ENCODE results near the gene ADGRV1.

The ADGRV1 gene

DNA sequence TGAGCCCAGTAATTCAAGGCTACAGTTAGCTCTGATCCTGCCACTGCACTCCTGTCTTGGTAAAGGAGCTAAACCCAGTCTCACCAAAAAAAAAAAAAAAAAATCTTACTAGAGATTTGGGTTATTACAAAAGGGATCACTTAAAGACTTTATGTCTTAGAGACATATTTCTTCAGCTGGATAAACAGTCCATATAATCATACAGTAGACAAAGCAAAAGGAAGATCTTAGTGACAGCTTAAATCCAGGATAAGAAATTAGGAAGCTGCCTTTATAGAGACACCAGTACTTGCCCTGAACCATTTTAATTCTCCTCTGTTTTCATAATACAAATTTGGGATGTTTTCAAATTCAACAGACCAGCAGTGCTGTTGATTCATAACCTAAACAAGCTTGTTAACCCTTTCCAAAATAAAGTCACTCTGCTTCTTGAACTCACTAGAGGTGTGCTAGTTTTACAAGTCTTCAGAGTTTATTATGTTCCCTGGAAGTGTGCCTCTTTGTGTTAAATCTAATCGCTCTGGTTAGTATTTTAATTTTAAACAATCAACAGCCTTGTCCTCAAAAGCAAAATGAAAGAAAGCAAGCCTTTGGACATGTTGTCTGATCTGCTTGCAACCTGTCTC lies 569.0 kb downstream of the ADGRV1 start:
- no peak for DNase-seq

DNA sequence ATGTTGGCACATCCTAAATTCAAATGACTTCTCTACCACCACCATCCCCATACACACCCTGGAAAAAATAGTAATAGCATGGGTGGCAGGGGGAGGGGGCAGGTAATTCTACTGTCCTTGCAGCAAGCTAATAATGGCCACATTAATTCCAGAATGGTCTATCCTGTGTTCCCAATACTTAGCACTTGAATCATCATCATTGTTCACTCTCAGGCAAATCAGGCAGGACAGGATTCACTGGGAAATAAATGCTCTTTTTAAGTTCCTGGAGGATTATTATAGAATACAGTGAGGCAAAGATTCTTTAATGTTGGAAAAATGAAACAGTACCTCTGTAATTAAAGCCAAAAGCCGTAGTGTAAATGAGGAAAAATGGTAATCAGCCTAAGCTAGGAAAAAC lies 570.0 kb downstream of the ADGRV1 start:
- no peak for DNase-seq

DNA sequence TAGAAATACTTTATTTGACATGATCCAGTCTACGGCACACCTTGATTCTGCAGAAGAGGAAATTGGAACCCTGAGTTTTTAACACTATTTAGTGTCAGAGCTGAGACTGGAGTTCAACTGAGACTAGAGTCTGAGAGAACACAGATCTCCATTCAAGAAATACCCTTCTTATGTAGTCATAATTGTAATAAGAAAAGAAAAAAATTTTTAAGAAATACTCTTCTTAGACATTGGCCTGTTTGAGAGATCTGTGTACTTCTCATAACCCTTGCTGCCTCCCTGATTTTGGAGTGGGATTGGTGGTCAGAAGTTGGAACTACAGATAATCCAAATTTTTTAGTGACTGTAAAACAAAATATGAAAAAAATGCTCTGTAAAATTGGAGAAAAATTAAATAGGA lies 571.2 kb downstream of the ADGRV1 start:
- no peak for DNase-seq

DNA sequence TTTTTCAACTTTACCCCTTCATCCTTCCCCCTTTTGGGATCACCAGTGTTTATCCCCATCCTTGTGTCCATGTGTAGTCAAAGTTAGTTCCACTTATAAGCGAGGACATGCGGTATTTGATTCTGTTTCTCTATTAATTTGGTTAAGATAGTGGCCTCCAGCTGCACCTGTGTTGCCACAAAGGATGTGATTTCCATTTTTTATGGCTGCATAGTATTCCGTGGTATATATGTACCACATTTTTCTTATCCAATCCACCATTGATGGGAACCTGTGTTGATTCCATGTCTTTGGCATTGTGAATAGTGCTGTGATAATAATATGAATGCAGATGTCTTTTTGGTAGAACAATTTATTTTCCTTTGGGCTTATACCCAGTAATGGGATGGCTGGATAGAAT lies 572.2 kb downstream of the ADGRV1 start:
- no peak for DNase-seq

DNA sequence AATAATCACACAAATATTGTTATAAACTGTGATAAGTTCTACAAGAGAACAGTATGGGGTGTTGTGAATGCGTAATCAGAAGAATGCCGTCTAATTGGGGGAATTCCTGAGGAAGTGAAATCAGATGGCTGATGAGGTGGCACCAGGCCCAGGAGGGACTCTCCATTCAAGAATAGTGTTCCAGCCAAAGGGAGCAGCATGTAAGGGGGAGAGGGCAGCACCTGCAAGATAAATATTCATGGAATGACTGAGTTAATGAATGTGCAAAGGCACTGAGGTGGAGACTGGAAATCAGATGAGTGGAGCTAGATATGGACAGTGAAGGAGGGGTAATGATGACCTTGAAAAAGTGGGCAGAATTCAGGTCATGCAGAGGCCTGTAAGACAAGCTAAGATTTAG lies 574.0 kb downstream of the ADGRV1 start:
- no peak for DNase-seq

DNA sequence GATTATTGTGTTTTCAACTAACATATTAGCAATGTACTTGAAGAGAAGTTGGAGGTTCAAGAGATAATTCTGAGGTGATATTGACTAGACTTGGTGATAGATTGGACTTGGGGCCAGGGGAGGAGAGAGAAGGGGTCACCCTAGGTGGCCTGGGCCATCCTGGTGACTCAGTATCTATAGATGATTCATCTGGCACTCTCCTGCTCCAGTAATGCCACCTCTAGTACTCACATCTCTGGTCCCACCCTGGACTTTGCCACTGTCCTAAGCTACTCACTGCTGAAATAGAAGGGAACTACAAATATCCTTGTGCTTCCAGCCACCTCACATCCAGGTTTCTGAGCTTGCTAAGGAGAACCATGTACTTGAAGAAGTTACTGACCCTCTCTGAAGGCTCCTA lies 574.6 kb downstream of the ADGRV1 start:
- no peak for DNase-seq

DNA sequence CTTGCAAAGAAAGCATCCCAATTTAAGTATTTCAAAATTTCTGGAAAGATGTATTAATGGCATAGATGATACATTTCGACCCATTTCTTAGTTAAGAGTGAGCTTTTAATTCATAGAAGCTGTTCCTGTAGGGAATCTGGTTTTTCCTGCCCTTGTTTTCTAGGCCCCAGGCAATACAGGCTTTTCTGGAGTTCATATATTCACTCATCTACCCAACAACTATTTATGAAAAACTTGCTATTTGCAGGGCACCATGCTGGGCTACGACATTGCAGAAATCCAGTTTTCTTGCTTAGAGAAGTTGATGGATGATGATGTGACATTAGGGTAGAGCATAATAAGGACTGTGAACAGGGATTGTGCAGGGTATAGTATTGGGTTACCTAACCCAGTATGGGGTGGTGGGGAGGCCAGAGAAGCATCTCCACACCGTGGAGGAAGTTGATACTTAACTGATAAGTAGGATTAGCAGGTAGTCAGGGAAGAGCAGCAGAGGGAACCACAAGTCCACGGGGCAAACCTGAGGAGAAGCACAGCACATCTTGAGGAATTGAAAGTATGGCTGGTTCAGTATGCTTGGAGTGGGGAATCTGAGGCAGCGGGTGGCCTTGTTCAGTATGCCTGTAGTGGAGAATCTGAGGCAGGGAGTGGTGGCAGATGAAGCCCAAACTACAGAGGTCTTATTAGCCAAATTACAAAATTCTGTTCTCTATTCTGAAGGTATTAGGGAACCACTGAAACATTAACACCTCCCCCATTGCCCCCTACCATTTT lies 577.1 kb downstream of the ADGRV1 start:
- DNase-seq = no peak

DNA sequence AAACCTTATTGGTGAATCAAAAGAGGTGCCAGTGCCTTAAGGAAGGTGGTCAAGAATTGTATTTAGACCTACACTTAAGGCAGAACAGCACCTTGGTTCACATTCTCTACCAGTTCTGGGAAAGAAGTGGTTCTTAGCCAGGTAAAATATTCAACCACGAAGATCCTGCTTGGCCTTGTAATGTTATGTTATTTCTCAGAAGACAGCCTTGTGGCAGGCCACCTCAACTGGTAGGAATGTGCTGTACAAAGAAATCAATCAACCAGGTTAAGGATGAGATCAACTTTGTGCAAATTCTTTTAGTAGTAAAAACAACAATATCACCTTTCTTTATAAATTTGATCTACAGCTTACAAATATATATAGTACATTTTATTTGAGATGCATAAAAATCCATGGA lies 577.7 kb downstream of the ADGRV1 start:
- DNase-seq = no peak

DNA sequence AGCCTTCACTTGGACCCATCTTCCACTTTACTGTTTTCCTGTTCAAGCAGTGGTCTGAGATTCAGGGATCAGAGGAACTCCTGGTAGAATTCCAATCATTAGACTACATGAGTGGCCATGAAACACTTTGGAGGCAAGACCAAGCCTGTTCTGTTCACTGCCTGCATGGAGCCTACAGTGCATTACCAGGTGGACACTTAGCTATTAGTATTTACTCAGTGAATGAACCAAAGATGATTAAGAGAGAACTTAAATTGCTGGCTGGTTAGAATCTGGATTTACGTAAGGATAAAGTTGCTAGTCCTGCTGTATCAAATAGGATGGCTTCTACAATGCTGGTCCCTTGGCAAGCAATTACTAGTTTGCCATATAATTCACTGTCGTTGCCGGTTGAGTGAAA lies 579.0 kb downstream of the ADGRV1 start:
- no peak for DNase-seq

DNA sequence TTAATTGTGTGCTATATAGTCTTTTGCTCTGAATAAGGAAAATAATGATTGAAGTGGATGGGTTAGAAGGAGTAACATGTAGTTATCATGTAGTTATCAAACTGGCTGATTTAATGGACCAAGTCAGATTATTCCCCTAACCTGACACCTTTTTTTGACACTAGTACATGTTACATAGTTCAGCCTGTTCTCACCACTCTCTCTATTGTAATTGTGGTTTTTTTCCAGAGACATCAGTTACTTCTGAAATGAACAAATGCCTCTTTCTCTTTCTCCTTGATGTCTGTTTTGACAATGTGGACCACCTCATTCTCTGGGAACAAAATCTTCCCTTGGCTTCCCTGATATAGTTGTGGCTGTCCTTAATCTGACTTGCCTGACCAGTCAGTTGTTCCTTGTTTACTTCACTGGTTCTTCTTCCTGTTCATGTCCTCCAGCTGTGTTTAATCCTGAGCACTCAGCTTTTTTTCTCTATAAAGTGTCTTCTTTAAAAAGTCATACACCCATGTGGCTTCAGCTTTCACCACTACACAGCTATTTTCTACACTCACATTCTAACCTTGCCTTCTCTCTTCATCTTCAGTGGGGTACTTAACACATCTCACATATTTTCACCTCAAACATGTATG lies 581.1 kb downstream of the ADGRV1 start:
- no peak for DNase-seq

DNA sequence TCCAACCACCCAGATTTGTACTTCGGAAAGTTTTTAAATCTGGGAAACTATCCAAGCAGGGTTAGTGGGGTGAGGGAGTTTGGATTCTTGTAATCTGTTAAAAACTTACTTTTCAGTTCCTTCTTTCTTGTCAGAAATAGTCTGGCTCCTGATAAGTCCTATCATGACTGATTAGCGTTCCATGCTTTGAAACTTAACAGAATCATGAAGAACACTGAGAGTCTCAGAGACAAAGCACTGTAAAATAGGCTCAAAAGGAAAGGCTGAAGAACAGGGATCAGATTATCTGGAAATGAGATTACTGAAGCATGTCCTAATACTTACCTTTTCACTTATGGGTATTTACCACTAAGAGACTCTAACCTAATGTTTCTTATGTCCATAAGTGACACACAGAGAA lies 582.1 kb downstream of the ADGRV1 start:
- no peak for DNase-seq

DNA sequence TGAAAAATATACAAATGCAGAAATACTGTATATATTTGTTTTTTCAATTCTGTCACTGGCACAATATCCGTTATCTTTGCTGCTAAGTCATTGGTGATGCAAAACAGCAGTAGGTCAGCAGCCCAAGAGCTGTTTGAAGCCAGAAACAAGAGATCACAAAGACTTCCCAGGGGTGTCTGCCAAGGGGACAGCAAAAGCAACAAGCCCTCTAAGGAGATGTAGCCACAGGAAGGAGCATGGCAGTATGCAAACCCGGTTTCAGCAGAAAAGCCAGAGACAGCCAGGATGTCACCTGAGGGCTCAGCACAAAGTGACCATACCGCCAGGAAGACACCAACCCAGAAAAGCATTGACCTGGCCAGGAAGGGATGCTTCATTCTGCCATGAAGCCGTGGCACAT lies 583.0 kb downstream of the ADGRV1 start:
- no peak for DNase-seq

DNA sequence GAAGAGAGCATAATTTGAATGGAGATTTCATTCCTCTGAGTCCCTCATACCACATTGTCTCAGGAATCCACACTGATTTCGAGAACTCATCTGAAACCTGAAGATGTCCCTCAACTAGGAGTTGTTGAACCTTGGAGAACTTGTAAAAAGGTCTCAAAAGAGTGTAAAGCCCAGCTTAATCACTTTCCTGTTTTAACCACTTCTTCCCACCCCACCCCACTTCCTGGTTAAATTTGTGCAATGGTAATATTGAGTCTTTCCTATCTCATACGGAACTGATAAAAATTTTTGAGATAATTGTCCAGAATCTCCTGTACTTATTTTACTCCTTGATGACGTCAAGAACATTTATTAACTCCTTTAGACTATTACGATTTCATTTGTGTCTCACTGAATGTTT lies 583.8 kb downstream of the ADGRV1 start:
- no peak for DNase-seq

DNA sequence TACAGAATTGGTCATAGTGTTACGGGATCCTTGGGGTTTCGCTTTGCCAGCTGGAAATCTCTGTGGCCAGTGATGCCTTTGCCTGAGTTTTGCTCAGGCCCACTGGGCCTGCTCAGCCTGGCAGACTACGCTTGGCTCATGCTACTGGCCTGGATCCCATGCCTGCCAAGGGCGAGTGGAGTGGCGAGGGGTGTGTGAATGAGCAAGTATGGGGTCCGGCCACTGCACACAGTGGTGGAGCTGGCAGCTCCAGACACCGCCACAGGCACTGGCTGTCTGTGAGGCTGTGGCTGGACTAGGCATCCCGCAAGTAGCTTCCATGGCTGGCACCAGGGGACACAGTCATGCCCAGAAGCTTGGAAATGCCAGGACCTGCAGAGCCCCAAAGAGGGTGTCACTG lies 584.2 kb downstream of the ADGRV1 start:
- no peak for DNase-seq

DNA sequence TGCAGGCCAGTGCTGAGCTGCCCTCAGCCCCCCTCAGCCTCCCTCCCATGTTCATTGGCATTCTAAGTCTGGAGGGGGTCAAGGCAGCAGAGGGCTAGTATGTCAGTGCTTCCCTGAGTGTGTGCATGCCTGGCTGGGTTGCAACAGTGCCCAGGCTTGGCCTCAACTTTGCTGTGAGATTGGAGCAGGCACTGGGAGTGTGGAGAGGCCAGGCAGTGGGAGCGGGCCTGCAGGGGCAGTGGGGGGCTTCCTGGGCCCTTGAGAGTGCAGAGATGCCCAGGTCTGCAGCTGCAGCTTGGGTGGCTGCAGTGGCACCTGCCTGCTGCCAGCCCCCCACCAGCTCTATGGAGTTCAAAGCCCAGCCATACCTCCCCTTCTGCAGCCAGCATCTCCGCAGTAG lies 585.2 kb downstream of the ADGRV1 start:
- no peak for DNase-seq

DNA sequence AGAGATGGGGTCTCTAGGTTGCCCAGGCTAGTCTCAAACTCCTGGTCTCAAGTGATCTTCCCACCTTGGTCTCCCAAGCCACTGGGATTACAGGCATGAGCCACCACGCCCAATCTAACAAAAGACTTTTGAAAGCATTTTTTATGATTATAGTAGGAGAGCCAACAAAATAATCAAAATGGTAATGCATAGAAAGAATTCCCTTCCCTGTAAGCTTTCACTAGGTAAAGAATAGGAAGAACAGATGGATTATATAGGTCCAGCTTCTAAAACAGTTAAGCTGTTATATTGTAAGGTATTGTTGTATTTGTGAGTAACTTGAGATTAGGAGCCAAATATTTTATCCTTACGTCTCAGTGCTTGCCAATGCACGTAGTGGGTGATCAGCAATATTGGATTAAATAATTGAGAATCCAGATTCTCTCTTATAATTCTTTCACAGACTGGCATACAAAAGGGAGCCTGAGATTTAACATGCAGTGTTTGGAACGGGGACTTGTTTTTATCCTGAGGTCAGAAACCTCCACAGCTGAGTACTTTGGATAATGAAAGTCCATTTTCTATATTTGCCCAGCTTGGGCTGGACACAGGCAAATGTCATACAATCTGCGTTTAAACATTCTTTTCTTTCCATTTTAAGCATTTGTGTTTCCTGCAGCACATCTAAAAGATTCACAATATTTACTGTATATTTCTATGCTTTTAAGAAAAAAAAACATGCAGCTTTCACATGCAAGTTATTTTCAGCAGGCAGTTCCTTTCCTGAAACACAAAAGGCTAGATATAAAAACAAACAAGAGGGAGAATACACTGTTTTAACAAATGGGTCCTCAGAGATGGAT lies 586.1 kb downstream of the ADGRV1 start:
- DNase-seq = no peak

DNA sequence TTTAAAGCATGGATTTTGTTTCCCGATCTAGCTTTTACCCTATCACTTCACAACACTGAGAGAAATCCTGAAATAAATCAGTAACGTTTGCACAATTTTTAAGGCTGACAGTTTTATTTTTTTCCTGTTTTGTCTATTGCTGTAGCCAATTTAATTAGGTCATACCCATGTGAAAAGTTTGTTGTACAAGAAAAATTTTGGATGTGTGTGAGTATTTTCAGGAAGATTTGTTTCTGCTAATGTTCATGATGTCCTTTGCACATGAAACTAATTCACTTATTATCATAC lies 586.7 kb downstream of the ADGRV1 start:
- no peak for DNase-seq

DNA sequence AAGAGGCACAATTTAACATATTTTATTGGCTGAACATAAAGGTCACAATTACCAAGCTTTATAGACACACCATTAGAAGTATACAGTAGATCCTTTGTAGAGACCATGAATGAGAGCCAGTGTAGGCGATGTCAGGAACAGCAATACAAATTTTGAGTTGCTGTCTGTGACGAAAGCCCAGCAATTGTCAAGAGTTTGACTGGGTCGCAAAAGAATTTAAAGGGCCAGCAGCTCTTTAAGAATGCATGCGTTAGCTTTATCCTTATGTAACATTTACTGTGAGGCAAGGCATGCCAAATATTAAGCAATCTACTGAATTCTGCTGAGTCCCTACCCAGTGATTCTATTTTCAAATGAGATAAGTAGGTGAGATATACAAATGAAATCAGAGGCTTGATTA lies 587.6 kb downstream of the ADGRV1 start:
- DNase-seq = no peak

DNA sequence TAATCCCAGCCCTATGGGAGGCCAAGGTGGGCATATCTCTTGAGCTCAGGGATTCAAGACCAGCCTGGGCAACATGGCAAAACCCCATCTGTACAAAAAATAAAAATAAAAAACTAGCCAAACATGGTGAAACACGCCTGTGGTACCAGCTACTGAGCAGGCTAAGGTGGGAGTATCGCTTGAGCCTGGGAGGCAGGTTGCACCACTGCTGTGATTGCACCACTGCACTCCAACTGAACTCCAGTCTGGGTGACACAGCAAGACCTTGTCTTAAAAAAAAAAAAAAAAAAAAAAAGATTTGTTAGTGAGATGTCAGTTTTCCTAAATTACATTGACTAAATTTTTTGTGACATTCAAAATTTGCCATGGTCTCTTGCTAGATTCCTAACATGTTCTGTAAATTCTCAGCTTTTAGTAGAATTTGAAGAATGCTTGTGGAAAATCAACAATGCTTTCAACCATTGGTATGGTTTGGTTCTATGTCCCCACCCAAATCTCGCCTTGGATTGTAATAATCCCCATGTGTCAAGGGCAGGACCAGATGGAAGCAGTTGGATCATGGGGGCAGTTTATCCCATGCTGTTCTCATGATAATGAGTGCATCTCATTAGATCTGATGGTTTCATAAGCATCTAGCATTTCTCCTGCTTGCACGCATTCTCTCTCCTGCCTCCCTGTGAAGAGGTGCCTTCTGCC lies 588.5 kb downstream of the ADGRV1 start:
- DNase-seq = no peak

DNA sequence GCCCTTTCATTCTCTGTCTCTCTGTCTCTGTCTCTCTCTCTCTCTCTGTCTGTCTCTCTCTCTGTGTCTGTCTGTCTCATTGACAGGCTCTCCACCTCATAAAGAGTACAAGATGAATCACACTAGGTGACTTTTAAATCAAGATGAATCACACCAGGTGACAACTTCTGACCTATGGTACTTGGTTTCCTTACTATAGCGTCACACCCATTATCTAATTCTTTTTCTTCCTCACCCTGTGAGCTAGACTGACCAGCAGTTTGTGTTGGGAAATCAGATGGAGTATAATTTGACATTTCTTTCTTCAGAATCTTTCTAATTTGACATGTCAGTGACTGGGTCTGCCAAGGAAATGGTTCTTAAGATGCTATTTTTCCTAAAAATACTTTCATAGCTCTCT lies 591.6 kb downstream of the ADGRV1 start:
- DNase-seq = no peak

DNA sequence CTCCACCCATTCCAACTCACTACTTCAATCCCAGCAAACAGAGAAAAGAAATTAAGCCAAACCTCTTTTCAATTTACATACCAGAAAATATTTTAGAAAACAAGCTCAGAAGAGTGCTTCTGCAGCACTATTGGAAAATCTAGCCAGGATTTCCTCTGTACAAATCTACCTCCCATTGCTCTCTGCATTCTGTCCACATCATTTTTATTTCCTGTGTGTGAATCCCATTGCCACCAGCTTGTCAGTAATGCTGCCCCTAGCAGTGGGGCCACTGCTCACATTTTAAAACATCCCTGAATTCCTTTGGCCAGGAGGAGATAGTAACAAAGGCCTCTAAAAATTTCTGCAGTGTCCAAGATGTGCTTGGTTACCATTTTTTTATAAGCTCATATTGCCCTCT lies 592.0 kb downstream of the ADGRV1 start:
- DNase-seq = no peak

DNA sequence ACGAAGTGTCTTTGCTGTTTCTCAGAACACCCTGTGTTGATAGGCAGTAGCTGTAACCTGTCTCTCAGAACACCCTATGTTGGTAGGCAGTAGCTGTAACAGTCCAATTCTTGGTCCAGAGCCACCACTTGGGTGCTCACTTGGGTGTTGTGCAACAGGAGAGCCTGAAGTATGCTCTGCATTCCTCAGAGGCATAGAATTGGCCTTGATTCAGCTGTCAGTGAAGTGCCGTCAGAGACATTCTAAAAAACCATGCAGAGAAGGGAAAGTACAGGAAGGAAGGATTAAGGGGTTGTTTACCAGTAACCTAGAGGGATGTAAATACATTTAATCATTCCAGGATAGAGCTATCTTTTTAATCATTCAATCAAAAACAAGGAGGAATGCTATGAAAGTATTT lies 593.4 kb downstream of the ADGRV1 start:
- no peak for DNase-seq

DNA sequence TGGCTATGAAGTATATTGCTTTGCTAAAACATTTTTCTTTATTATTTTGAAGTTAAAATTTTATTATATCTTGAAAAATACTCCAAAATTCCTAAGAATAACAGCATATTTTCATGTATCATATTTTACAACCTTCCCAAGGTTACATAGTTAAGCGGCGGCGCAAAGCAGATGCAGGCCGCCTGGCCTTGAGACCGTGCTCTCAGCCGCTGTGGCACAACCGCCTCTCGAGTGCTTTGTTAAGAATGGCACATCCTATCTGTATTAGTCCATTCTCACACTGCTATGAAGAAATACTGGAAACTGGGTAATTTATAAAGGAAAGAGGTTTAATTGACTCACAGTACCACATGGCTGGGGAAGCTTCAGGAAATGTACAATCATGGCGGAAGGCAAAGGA lies 595.7 kb downstream of the ADGRV1 start:
- no peak for DNase-seq

Data from GDM1 (cell line).